Measurements from ENCODE around the gene RNF144B. TPM values are rescaled to one million over a fixed set of nuclear protein-coding genes. Genes with fewer than 3 reads are reported as not detected.

RNF144B gene
- 0.15 to 0.51 TPM (median 0.29 TPM) in 5 replicates for total RNA-seq (2022; extraction: Qiagen RNA extraction)

DNA sequence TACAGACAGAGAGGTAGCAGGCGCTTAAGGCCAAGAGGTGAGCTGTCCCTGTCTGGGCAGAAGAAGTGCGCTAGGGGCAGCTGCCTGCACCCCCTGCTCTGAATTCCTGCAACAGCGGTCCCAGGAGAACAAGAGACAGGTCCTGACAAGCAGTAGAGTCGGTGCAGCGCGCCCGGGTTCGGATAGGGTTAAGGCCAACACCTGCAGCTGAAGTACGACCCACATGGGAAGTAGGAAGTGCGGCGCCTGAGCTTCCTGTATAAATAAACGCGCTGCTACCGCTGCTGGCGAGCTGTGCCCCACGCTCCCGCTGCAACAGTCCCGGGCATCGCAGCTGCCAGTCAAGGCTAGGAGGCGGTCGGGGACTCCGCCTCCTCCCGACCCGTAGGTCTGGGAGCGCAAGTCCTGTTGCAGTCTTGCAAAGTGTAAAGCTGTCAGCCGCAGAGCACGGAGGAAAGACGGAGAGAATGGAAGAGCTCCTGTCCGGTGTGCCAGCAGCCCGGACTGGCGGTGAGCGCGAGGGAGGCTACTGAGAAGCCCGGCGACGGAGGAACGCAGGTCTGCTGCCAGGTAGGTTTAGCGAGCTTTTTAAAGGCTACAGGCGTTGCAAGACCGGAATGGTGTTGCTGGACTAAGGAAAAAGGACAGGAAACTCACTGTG lies at the start of gene RNF144B:
RNF144B (plus strand) TSS at position 290 of the 661 bp plus-strand sequence. CDS start 12,185 bp downstream, outside the sequence.

Other genes with a start within 250 kb of the RNF144B start
- gene TPMT, start 232.3 kb upstream of the RNF144B start, total RNA-seq (2022; extraction: Qiagen RNA extraction): 5.7 to 6.5 TPM (median 6.1 TPM) in 5 replicates
- 6.5 to 9.5 TPM (median 8.6 TPM) in 5 replicates for gene KDM1B, start 231.9 kb upstream of the RNF144B start, total RNA-seq (2022; extraction: Qiagen RNA extraction)
- 77.4 to 95.0 TPM (median 92.2 TPM) in 5 replicates for gene DEK, start 122.8 kb upstream of the RNF144B start, total RNA-seq (2022; extraction: Qiagen RNA extraction)

All from A549 treated with dexamethasone at 1 μM for 4 hours (cell line).